HG02642 (cell line): ENCODE results near the gene IL10RA.
"Not testable (repeated sequence)": the region's sequence is repeated elsewhere in the genome, so short reads cannot be mapped to it uniquely, and the experiment has no call there.

Source experiments
- ATAC-seq: cut with Tn5 transposase; IDR thresholded peaks from one replicate; pipeline ENCODE4 v1.9.1; 2021; ENCODE audit warnings: mild to moderate bottlenecking; ENCODE audit not compliant: unreplicated experiment, poor library complexity

Gene IL10RA

GRCh38 chr11:117960406-117960805, 25.8 kb upstream of the IL10RA start:
- no peak for ATAC-seq

- ATAC-seq: no peak
Measured at GRCh38 chr11:117961896-117962295, 24.3 kb upstream of the IL10RA start.

- no peak for ATAC-seq
Measured at GRCh38 chr11:117962826-117963225, 23.4 kb upstream of the IL10RA start.

- no peak for ATAC-seq
Measured at GRCh38 chr11:117966908-117967307, 19.3 kb upstream of the IL10RA start.

GRCh38 chr11:117969160-117969991, 16.8 kb upstream of the IL10RA start:
- no peak for ATAC-seq

GRCh38 chr11:117970400-117971024, 15.7 kb upstream of the IL10RA start:
- ATAC-seq: no peak

GRCh38 chr11:117972044-117972443, 14.2 kb upstream of the IL10RA start:
- no peak for ATAC-seq

GRCh38 chr11:117972629-117973502, 13.3 kb upstream of the IL10RA start:
- ATAC-seq: no peak

GRCh38 chr11:117973503-117973860, 12.7 kb upstream of the IL10RA start:
- ATAC-seq: no peak

- ATAC-seq: no peak
Measured at GRCh38 chr11:117976445-117976844, 9.7 kb upstream of the IL10RA start.

GRCh38 chr11:117977029-117977428, 9.2 kb upstream of the IL10RA start:
- ATAC-seq: no peak

GRCh38 chr11:117977612-117978264, 8.5 kb upstream of the IL10RA start:
- ATAC-seq: not testable (repeated sequence)

- ATAC-seq: not testable (repeated sequence)
Measured at GRCh38 chr11:117978291-117978910, 7.8 kb upstream of the IL10RA start.

- ATAC-seq: no peak
Measured at GRCh38 chr11:117978991-117979390, 7.2 kb upstream of the IL10RA start.

- peak; percentile 59 for ATAC-seq
Measured at GRCh38 chr11:117979481-117980211, 6.5 kb upstream of the IL10RA start.

- ATAC-seq: no peak
Measured at GRCh38 chr11:117980280-117980679, 5.9 kb upstream of the IL10RA start.

- no peak for ATAC-seq
Measured at GRCh38 chr11:117980720-117981119, 5.5 kb upstream of the IL10RA start.

GRCh38 chr11:117983163-117983475, 3.1 kb upstream of the IL10RA start:
- no peak for ATAC-seq

- no peak for ATAC-seq
Measured at GRCh38 chr11:117984476-117984875, 1.7 kb upstream of the IL10RA start.
